ENCODE measurements around the gene ERBB2. TPM values are rescaled to one million over a fixed set of nuclear protein-coding genes. Genes with fewer than 3 reads are reported as not detected.
A peak's percentile ranks its signal among the peaks of the same experiment; 100 is the strongest.

The ERBB2 gene
- total and polyA plus RNA-seq, 2 of the 8 experiments (the other 6 are each of a cell fraction or from before 2014, with no cell fraction given), result 183 to 394 TPM

GRCh38 chr17:39737760-39738567 is 38.1 kb downstream of the ERBB2 start, which contains the start of gene GRB7 (continued):
- TF ChIP-seq SIN3A (conservative IDR thresholded peaks at IDR 0.05 in 1 of 2, IDR thresholded peaks at IDR 0.05 in 1 of 2; ENCODE audit: low read depth in 1 of 2, low read length in 2 of 2) (no peak; a peak in 1 of 4 replicates), EGR1 (IDR thresholded peaks at IDR 0.05; ENCODE audit: borderline replicate concordance, low read depth, low read length) (no peak), KDM1A (IDR thresholded peaks at IDR 0.05; ENCODE audit: borderline replicate concordance, low read length) (0 out of 2 replicates have a peak, but pooled peaks have one; percentile 13), TAF7 (optimal IDR thresholded peaks at IDR 0.05; ENCODE audit: borderline replicate concordance, low read depth, low read length) (no peak), SIX5 (IDR thresholded peaks at IDR 0.05; ENCODE audit: low read depth, low read length) (no peak), CHD2 (IDR thresholded peaks at IDR 0.05; ENCODE audit: low read length) (peak; percentile 16; the same call in 1 of the 2 replicates), CTCF (IDR thresholded peaks at IDR 0.05; ENCODE audit: control extremely low read depth in 1 of 3, insufficient read depth in 1 of 3, low read depth in 1 of 3, low read length in 3 of 3) (no peak), SP1 (IDR thresholded peaks at IDR 0.05; ENCODE audit: low read depth, low read length) (no peak), RBBP5 (IDR thresholded peaks at IDR 0.05; ENCODE audit: borderline replicate concordance, low read depth, low read length) (no peak), TBP (IDR thresholded peaks at IDR 0.05; ENCODE audit: low read depth, low read length) (no peak; the same call in none of the 2 replicates), BRCA1 (IDR thresholded peaks at IDR 0.05; ENCODE audit: low read depth, low read length) (no peak), MAFK (IDR thresholded peaks at IDR 0.05; ENCODE audit: low read depth, low read length) (no peak), ZNF274 (IDR thresholded peaks at IDR 0.05; ENCODE audit: borderline replicate concordance, extremely low read depth, low read length) (no peak), MAX (IDR thresholded peaks at IDR 0.05) (peak; percentile 15; the same call in 1 of the 2 replicates), CEBPB (IDR thresholded peaks at IDR 0.05; ENCODE audit: low read depth, low read length) (no peak), FOSL1 (IDR thresholded peaks at IDR 0.05; ENCODE audit: insufficient read depth, low read depth, low read length) (no peak), USF2 (IDR thresholded peaks at IDR 0.05; ENCODE audit: low read length) (no peak), SP4 (IDR thresholded peaks at IDR 0.05; ENCODE audit: low read length) (peak; percentile 84), E2F6 (IDR thresholded peaks at IDR 0.05) (no peak), JUND (IDR thresholded peaks at IDR 0.05; ENCODE audit: low read length) (peak; percentile 46; the same call in 1 of the 2 replicates)
